Activated effector memory CD4-positive, alpha-beta T cell treated with Interleukin-2 at 50 U/mL for 16 hours (primary cell): ENCODE data around the gene CTBP1.
"Not testable (repeated sequence)": the region's sequence is repeated elsewhere in the genome, so short reads cannot be mapped to it uniquely, and the experiment has no call there.

Experiments
- DNase-seq: peaks from one replicate; pipeline ENCODE4 v3.0.0-alpha.2; 2020

The CTBP1 gene

GRCh38 chr4:1249148-1249730, 309 bp upstream of the CTBP1 start:
- DNase-seq, result peak; percentile 81

- DNase-seq, result no peak
Observed at GRCh38 chr4:1247864-1248244, 1.1 kb downstream of the CTBP1 start.

DNA sequence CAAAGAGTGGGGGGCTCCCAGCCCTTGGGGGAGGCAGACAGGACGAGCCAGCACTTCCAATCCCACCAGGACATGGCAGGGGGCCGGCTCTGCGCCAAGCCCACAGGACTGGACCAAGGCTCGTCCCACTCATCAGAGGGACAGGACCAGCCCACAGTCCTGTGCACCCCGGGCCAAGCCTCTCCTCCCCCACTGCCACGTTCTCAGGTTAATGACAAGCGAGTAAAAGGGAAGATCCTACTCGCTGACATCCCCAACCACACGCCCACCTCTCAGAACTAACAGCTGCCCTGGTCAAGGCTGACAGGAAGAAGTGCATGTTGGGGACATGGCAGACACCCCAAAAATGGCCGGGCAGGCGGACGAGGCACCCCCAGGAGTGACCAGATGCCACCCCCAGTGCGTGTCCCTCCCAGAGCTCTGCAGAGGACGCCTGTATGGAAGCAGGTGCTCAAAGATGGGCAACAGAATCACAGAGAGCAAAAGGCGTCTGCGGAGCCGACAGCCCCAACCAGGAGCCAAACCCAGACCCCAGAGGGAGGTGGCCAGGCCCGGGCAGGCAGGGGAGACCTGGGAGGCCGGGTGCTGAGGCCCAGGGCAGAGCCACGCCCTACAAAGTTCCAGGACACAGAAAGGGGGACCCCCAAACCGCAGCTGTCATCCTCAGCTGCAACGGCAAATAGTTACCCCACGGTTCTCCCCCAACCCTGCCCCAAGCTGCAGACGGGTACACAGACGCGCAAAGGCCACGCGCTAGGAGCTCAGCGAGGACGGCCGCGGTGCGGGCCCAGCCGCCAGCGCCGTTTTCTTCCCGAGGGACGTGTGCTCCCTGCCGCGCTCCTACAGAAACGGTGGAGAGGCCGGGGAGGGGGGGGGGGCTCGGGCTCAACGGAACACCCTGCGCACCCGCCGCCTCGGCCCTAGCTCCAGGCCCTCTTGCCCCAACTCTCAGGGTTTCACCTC, 1.7 kb downstream of the CTBP1 start:
- DNase-seq, result no peak

GRCh38 chr4:1246111-1246881, 2.6 kb downstream of the CTBP1 start:
- no peak for DNase-seq

GRCh38 chr4:1245481-1246051, 3.4 kb downstream of the CTBP1 start:
- DNase-seq, result no peak

DNA sequence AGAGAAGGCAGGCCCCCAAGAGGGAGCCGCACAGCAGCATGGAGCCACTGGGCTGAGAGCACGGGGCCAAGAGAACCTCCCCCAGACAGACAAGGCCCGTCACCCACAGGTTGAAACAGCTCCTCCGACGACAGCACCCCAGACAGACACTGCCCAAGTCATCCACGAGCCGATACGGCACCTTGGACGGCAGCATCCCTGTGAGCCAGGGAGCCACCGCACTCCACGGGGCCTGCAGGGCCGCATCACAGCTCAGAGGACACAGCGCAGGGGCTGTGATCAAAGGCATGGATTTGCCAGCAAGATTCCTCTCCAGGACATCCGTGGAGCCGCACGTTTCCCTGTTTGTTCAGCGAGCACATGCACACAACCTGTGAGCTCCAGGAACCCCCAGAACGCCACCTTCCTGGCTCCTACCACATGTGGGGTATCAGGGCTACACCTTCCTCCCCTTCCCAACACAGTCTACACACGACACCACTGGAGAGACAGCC, 3.9 kb downstream of the CTBP1 start:
- DNase-seq, result no peak

DNA sequence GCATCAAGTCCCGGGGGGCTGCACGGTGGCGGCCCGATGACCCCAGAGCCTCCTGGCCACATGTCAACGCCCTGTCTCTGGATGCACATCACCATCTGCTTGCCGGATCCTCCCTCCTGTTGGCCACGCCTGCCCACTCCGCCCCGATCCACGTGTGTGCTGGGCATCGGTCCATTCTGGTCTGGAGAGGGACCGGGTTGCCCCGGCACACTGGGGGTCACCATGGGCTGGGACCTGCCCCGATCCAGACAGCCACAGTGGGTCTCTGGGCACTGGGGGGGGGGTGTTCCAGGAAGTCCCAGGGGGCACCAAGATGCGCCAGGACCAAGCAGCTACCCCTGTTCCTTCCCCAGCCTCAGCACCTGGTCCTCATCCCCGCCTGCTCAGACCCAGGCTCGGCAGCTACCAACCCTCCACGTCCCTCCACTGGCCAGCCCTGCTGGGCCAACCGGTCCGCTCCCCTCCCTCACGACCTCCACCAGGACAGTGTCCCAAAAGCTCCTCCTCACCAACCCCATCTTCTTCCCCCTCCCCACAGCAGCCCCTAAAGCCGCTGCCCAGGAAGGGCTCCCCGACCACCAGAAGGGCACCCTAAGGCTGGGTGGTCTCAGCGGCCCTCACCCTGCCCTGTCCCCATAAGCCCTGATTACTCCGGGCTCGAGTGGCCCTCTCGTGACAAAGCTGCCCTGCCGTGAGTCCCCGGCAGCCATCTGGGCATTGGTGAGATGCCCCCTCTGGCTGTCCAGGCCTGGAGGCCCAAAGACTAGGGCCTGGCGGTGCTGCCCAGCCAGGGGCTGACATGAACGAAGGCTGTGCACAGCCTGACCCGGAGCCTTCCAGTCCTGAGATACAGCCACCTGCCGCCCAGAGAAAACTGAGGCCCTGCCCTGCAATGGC, 4.6 kb downstream of the CTBP1 start:
- no peak for DNase-seq

- no peak for DNase-seq
Observed at GRCh38 chr4:1243451-1244080, 5.4 kb downstream of the CTBP1 start.

DNA sequence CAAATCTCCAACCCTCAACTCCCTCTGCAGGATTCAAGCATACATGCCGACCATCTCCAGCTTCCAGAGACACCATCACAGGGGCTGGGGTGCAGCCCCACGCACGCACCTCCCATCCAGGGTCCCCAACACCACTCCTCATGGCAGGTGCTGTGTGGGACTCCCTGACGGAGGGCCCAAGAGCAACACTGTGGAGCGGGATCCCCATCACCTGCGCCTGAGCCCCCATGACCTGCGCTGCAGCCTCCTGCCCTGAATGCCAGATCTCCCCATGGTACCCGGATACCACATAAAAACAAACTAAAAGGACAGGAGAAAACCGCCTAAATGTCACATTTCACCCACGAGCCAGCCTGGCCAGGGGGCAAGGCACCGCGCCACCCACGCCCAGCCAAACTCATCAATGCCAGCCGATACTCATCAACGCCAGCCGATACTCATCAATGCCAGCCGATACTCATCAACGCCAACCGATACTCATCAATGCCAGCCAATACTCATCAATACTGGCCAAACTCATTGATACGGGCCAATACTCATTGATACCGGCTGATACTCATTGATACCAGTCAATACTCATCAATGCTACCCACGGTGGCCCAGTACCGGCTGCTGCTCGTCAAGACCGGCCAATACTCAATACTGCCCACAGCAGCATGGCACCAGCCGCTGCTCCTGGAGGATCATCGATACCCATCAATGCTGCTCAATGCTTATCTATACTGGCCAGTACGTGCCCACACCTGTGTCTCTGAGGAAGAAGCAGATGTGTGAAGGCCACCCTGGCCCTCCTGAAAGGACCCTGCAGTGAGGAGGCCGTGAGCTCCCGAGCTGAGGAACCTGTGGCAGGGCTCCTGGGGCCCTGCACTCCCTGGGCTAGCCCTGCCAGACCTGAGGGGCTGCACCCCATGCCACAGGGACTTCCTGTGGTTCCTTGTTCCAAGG, 6.2 kb downstream of the CTBP1 start:
- no peak for DNase-seq

GRCh38 chr4:1241936-1242505, 6.9 kb downstream of the CTBP1 start:
- DNase-seq, result no peak

- DNase-seq, result no peak
Observed at GRCh38 chr4:1241466-1241935, 7.4 kb downstream of the CTBP1 start.

- no peak for DNase-seq
Observed at GRCh38 chr4:1240721-1241465, 8.0 kb downstream of the CTBP1 start.

GRCh38 chr4:1239950-1240307, 9.0 kb downstream of the CTBP1 start:
- DNase-seq, result no peak

DNA sequence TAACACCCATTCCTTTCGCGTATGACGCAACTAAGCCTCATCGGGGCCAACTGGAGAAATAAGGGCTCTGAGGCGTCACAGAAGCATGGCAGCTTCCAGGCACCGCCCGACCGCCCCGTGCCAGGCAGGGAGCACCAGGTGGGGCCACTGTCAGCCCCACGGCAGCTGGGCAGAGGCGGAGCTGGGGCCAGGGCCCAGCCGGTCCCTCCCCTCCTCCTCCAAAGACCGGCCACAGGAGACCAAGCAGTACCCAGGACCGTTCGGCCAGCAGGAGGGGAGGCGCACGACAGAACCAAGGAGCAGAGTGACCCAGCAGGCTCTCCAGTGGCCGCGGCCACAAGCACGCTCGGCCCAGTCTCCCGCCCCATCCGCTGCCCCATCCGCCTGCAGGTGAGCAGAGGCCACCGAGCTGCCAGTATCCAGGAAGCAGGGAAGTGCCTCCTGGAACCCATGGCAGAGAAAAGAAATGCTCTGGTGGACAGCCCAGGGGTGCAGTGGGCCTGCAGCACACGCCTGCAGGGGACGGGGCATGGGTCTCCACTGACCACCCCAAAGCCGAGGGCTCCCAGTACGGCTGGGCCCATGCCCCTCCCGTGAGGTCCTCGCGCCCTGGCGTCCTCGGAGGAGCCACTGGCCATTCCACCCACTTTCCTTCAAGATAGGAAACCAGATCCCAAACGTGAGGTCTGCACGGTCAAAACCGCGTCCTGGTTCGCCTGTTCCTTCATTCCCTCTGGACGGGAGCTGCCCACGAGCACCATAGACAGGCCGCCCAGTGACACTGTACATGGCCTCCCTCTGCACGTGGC, 9.6 kb downstream of the CTBP1 start:
- no peak for DNase-seq

GRCh38 chr4:1238676-1239000, 10.3 kb downstream of the CTBP1 start:
- DNase-seq, result no peak

GRCh38 chr4:1237981-1238675, 10.8 kb downstream of the CTBP1 start:
- no peak for DNase-seq

- DNase-seq, result not testable (repeated sequence)
Observed at GRCh38 chr4:1237261-1237660, 11.7 kb downstream of the CTBP1 start.

- not testable (repeated sequence) for DNase-seq
Observed at GRCh38 chr4:1236836-1237235, 12.1 kb downstream of the CTBP1 start.
